Fibroblast of villous mesenchyme (primary cell): ENCODE measurements around the gene ADGRD1. TPM values are rescaled to one million over a fixed set of nuclear protein-coding genes. Genes with fewer than 3 reads are reported as not detected.

Source experiments
- DNase-seq: peaks from one replicate; pipeline ENCODE4 v3.0.0-alpha.2; 2010; ENCODE audit warnings: low read depth
- H3K4me3 ChIP-seq: 2 replicates; pipeline ENCODE4 v1.5.1; 2011; ENCODE audit warnings: low read depth, mild to moderate bottlenecking, low read length
- total RNA-seq: library from RNA; depleted of rRNA; stranded (reverse); fragments of >200 nt; gene quantifications from 2 replicates; pipeline ENCODE4 v1.2.3, GENCODE V29; 2012
- TF ChIP-seq, protein P1 (sequence below): IDR thresholded peaks from 2 replicates; pipeline ENCODE4 v1.5.1; 2012; ENCODE audit warnings: low read depth, mild to moderate bottlenecking, low read length; ENCODE audit not compliant: insufficient read depth

The ADGRD1 gene
- total RNA-seq, 1 donor: under 0.01 TPM

DNA sequence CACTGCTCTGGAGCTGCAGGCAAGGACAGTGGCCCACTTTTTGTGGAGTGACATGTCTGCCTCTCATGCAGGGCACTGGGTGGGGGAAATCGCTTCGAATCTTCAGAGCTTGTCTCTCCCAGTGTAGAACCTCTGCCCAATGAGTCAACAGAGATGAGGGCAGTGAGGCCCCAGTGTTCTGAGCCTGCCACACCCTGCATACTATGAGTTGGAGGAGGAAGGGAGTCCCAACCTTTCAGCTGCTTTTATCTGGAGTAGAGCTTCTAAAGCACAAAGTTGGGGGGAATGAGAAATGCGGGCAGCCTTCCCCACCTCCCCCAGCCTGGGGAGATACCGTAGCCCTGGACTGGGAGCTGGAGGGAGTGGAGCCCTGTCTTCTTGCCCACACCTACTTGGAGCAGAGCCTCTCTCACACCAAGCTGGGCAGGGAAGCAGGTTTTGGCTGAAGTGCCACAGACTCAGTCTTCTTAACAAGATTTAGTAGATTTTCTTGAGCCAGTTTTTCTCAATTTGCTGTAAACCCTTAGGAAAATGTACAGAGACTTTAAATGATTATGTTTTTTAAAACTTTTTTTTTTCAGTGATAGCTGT lies 159.1 kb downstream of the ADGRD1 start:
- TF ChIP-seq, protein P1, sequence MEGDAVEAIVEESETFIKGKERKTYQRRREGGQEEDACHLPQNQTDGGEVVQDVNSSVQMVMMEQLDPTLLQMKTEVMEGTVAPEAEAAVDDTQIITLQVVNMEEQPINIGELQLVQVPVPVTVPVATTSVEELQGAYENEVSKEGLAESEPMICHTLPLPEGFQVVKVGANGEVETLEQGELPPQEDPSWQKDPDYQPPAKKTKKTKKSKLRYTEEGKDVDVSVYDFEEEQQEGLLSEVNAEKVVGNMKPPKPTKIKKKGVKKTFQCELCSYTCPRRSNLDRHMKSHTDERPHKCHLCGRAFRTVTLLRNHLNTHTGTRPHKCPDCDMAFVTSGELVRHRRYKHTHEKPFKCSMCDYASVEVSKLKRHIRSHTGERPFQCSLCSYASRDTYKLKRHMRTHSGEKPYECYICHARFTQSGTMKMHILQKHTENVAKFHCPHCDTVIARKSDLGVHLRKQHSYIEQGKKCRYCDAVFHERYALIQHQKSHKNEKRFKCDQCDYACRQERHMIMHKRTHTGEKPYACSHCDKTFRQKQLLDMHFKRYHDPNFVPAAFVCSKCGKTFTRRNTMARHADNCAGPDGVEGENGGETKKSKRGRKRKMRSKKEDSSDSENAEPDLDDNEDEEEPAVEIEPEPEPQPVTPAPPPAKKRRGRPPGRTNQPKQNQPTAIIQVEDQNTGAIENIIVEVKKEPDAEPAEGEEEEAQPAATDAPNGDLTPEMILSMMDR: no peak
- DNase-seq: no peak
- no peak overlapping the region for H3K4me3 ChIP-seq

DNA sequence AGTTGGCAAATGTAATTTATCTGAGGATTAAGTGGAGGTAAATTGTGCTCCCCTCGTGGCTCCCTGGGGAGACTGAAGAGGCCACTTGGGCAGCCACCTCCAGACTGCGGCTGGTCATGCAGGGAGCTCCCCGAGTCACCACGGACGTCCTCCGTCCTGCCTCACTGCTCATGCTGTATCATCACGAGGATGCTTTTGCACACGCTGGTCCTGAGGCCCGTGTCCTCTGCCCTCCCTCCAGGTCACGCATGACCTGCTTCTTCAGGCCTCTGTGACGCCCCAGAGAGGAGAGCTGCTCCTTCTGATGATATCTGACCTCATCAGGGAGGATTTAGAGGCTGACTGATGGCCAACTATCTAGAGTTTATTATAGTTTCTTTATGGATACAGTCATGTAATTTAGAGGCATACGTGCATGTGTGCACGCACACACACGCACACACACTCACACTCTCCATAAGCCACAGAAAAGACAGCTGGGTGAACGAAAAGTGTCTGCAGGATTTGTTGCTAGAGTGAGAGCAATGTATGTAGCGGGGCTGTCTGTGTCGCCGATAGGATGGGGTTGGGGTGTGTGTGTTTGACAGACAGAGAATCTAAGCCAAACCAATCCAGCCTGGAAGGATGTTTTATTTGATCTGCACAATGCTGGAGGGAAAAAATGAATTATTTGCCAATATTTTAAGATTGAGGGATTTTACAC lies 160.0 kb downstream of the ADGRD1 start:
- DNase-seq: no peak
- TF ChIP-seq, protein P1: no peak

DNA sequence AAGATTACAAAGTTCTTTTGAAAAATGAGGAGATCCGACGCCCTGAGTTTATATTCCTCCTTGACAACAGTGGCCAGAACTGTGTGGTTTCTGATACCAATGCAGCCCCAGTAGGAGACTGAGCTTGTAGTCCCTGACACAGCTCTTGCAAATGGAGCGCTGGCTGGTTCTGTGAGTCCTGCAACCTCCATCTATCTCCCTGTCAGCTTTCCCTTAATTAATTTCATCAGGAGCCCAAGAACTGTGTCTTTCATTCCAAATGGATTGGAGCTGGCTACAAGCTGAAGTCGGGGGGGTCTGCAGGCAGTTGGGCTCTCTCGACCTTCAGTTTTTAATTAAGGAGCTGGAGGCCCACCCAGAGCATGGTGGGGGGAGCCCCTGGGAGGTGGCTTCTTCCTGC lies 160.6 kb downstream of the ADGRD1 start:
- no peak for DNase-seq
- H3K4me3 ChIP-seq: no peak overlapping the region
- TF ChIP-seq, protein P1: no peak

More for the DNA sequence above, 160.0 kb downstream of the ADGRD1 start:
- no peak overlapping the region for H3K4me3 ChIP-seq

DNA sequence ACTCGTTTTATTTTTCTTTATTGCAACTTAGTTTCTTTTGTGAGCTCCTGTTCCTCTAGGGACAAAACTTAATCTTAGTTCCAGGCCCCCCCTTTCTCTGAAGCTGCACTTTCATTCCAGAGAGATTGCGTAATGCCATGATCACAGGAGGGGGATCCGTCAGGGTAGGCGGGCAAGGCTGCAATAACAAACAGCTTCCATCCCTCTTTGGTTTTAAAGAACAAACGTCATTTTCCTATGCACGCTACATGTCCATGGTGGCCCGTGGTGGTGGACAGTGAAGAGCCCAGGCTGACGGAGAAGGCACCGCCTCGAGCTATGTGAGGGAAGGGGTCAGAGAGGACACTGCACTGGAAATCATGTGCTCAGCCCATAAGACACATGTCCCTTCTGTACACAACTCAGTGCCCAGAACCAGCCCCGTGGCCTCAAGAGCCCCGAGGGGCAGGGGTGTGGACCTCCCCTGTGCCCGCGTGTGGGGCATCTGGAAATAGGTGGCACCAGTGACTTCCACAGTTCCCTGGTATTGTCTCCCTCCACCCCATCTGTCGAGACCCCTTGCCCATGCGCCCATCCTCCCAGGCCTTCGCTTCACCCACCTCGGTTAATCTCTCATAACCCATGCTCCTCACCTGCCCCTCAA lies 161.4 kb downstream of the ADGRD1 start:
- TF ChIP-seq, protein P1: no peak
- no peak for DNase-seq
- H3K4me3 ChIP-seq: no peak overlapping the region

DNA sequence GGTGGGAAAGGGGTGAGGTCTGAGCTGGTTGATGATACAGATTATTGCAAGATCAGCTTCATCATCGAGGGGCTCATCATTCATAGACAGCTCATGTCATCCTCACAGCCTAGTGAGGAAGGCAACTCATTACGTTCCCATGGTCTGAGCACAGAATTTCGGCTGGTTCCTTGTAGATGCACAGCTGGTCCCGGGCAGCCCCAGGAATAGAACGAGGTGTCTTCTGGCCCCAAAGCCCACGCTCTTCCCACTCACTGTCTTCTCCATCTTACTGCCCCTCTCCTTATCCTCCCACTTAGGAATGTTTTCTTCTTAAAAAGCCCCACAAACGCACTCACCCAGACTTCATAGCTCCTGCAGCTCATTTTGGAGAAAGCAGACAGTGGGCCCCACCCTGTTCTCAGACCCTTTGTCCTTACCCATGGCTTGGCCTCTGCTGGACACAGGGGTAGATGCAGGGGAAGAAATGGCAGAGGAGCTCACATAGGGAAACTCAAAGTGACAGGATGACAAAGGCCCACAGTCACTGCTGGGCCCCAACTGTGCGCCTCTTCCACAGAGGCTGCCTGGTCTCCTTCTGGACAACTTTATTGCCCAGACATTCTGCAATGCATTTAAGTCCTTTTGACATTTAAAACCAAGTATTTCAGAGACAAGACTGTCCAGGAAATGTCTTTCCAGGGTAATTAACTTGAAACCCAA lies 162.2 kb downstream of the ADGRD1 start:
- H3K4me3 ChIP-seq: no peak overlapping the region
- no peak for DNase-seq
- TF ChIP-seq, protein P1: no peak

DNA sequence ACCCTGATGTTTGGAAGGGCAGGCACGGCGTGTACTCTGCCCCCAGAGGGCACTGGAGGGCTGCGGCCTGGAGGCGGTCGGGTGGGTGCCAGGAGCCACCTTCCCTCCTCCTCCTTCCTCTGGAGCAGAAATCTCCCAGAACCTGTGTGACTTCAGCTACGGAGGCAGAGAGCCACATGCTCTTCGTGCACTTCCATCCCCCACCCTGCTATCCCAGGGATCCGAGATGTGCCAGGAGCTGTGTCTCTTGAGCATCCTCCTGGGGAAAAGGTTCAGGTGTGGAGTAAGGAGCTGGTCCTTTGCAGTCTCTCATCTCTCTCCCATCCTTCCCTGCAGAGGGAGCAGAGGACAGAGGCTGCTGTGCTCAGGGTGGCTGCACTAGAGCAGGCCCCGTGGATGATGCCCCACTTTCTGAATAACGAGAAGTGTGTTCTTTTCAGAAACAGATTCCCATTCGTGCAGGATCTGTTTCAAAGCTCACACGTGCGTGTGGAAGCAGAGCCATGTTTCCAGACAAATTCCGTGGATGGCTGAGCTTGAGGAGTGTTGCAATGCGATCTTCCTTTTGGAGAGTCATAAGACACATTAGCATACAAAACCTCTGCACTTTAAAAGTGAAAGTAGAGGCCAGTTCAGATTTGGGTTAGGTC lies 162.9 kb downstream of the ADGRD1 start:
- DNase-seq: peak; percentile 43
- no peak overlapping the region for H3K4me3 ChIP-seq
- TF ChIP-seq, protein P1: peak; percentile 11
